Neural crest cell (in vitro differentiated cells): Measurements from ENCODE around the gene DNAJA1. TPM values are rescaled to one million over a fixed set of nuclear protein-coding genes. Genes with fewer than 3 reads are reported as not detected.

ENCODE experiments used
- DNase-seq: peaks from one replicate; pipeline ENCODE4 v3.0.0; 2021; ENCODE audit warnings: low read depth, mixed read lengths, low spot score
- H3K27ac Mint-ChIP-seq: one replicate; pipeline ENCODE4 v1.8.0; 2021; ENCODE audit warnings: mild to moderate bottlenecking, mixed read lengths; ENCODE audit not compliant: unreplicated experiment
- H3K27me3 Mint-ChIP-seq: 2 replicates; pipeline ENCODE4 v1.8.0; 2021; ENCODE audit warnings: low read depth, mild to moderate bottlenecking, mixed read lengths
- H3K36me3 Mint-ChIP-seq: 2 replicates; pipeline ENCODE4 v1.8.0; 2021; ENCODE audit warnings: low read depth, mild to moderate bottlenecking, mixed read lengths
- H3K4me1 Mint-ChIP-seq: 2 replicates; pipeline ENCODE4 v1.8.0; 2021; ENCODE audit warnings: mixed read lengths
- H3K4me3 Mint-ChIP-seq: one replicate; pipeline ENCODE4 v1.8.0; 2021; ENCODE audit warnings: mild to moderate bottlenecking, mixed read lengths
- H3K9me3 Mint-ChIP-seq: 2 replicates; pipeline ENCODE4 v1.8.0; 2021; ENCODE audit warnings: mixed read lengths
- CTCF ChIP-seq: fragments of 200-600 bp; sonication (generic); conservative IDR thresholded peaks from 2 replicates; pipeline ENCODE4 v1.5.0; 2021; ENCODE audit warnings: antibody characterized with exemption, mild to moderate bottlenecking
- total RNA-seq: library from RNA; stranded (reverse); gene quantifications from 2 replicates; pipeline ENCODE4 v1.2.1, GENCODE V29; 2021

DNAJA1 gene
- total RNA-seq, 1 donor from 2014 or later: 252 TPM

- peak overlapping the region; percentile 98 for H3K4me3 Mint-ChIP-seq
- peaks cover 45% of the 10 kb centered on the region for H3K4me1 Mint-ChIP-seq
- H3K27me3 Mint-ChIP-seq: no peaks in the 10 kb centered on the region
- no peak for DNase-seq
- no peak for TF ChIP-seq CTCF
- no peak overlapping the region for H3K27ac Mint-ChIP-seq
- peaks cover 3% of the 10 kb centered on the region for H3K36me3 Mint-ChIP-seq
- H3K9me3 Mint-ChIP-seq: no peaks in the 10 kb centered on the region
These were observed 2.3 kb upstream of the DNAJA1 start for GRCh38 chr9:33022755-33023154.

GRCh38 chr9:33023661-33024060 lies 1.4 kb upstream of the DNAJA1 start:
- TF ChIP-seq CTCF: no peak
- Mint-ChIP-seq H3K4me1 (peaks cover 54% of the 10 kb centered on the region), H3K27me3 (no peaks in the 10 kb centered on the region), H3K4me3 (peak overlapping the region; percentile 98), H3K9me3 (no peaks in the 10 kb centered on the region), H3K27ac (peak overlapping the region; percentile 98), H3K36me3 (peaks cover 3% of the 10 kb centered on the region)
- DNase-seq: no peak

- Mint-ChIP-seq H3K36me3 (peaks cover 3% of the 10 kb centered on the region), H3K4me1 (peaks cover 59% of the 10 kb centered on the region), H3K4me3 (peak overlapping the region; percentile 98), H3K27me3 (no peaks in the 10 kb centered on the region), H3K9me3 (no peaks in the 10 kb centered on the region), H3K27ac (peak overlapping the region; percentile 98)
- TF ChIP-seq CTCF: no peak
- no peak for DNase-seq
These were observed 727 bp upstream of the DNAJA1 start for GRCh38 chr9:33024126-33024965.

GRCh38 chr9:33025572-33026342 lies 684 bp downstream of the DNAJA1 start:
- peak overlapping the region; percentile 98 for H3K27ac Mint-ChIP-seq
- H3K27me3 Mint-ChIP-seq: no peaks in the 10 kb centered on the region
- no peak for TF ChIP-seq CTCF
- H3K4me1 Mint-ChIP-seq: peaks cover 65% of the 10 kb centered on the region
- peak overlapping the region; percentile 98 for H3K4me3 Mint-ChIP-seq
- peaks cover 7% of the 10 kb centered on the region for H3K36me3 Mint-ChIP-seq
- peak; percentile 58 for DNase-seq
- no peaks in the 10 kb centered on the region for H3K9me3 Mint-ChIP-seq

- TF ChIP-seq CTCF: no peak
- no peak for DNase-seq
- Mint-ChIP-seq H3K4me3 (peak overlapping the region; percentile 83), H3K27me3 (no peaks in the 10 kb centered on the region), H3K36me3 (peaks cover 24% of the 10 kb centered on the region), H3K4me1 (peaks cover 50% of the 10 kb centered on the region), H3K27ac (no peak overlapping the region), H3K9me3 (no peaks in the 10 kb centered on the region)
These were observed 4.2 kb downstream of the DNAJA1 start for GRCh38 chr9:33029231-33029786.
